HK-2 (cell line): ENCODE results near the gene SLC4A1AP.
A peak's percentile ranks its signal among the peaks of the same experiment; 100 is the strongest.

Experiments used
- DNase-seq: peaks from one replicate; pipeline ENCODE4 v3.0.0-alpha.2; 2018; ENCODE audit not compliant: unreplicated experiment

The SLC4A1AP gene

GRCh38 chr2:27721335-27721734 is 57.6 kb downstream of the SLC4A1AP start:
- DNase-seq: peak; percentile 59

DNA sequence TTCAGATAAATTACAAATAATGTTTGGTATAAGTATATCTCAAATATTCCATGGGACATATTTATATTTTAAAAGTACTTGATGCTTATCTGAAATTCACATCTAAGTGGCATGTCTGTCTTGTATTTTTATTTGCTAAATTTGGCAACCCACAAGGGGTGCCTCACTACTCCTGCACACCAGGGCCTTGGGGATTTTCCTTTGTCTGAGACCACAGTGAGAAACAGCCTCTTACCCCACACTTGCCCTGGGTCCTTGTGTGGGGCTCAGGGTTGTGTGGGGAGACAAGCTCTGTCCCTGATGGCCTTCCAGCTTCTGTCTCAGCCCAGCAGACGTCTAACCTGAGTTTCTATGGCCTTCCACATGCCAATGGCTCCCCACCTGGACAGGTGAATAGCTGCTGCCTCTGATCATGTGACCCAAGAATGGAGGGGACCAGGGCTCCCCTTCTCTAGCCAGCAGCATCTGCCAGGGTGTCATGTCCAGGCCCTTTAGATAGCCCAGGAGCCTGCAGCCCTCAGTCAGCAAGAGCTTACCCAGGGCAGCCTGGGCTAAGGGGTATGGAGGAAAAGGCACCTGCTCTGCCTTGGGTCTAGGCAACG is 58.3 kb downstream of the SLC4A1AP start:
- no peak for DNase-seq

GRCh38 chr2:27723372-27724144 is 59.9 kb downstream of the SLC4A1AP start:
- DNase-seq: peak; percentile 53

DNA sequence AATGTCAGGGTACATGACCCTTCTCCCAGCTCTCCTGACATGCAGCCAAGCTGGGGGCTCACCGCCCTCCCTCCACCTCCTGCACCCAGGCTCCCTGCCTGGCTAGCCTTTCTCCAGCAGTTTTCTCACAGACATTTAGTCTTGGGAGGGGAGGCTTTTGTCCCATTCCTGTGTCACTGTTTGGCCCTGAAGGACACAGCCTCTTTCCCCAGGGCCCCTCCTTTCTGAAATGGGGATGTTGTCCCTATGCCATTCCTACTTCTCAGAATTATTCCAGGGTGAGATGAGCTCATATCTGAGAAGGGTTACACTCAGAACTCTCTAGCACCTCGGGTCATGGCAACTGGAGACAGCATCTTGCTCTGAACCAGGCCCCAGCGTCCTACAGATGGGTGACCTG is 60.5 kb downstream of the SLC4A1AP start:
- no peak for DNase-seq

DNA sequence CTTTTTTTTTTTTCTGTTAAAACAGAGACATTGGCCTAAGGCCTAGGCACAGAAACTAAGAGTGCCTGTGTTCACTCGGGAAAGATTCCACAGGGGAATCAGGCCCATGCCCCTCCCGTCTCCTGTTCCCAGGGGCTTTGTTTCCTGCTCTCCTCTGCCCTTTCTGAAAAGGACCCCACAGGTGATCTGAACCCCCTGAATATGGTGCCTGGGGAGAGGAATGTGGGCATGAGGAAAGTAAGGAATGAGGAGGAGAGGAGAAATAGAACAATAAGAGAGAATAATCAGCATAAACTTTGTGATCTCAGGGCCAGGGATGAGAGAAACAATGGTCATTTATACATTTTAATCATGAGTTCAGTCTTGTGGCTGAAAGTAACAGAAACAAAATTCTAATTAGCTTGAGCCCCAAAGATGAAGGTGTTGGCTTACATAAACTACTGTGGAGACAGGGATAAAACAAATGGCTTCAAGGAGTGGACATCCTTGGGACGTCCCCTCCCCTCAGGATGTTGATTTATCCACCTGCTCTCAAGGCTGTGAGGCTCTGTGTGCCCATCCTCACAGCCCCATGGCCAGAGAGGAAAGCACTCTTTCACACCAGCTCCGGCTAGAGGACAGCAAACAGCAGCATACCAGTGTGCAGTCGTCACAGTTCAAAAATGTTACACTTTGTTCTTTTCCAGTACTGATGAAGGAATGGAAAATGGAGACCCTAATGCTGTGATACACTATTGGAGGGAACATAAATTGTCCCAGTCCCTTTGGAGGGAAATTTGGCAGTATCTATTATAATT is 61.4 kb downstream of the SLC4A1AP start:
- DNase-seq: no peak

- DNase-seq: no peak
These were observed 63.6 kb downstream of the SLC4A1AP start for GRCh38 chr2:27727257-27727656.

DNA sequence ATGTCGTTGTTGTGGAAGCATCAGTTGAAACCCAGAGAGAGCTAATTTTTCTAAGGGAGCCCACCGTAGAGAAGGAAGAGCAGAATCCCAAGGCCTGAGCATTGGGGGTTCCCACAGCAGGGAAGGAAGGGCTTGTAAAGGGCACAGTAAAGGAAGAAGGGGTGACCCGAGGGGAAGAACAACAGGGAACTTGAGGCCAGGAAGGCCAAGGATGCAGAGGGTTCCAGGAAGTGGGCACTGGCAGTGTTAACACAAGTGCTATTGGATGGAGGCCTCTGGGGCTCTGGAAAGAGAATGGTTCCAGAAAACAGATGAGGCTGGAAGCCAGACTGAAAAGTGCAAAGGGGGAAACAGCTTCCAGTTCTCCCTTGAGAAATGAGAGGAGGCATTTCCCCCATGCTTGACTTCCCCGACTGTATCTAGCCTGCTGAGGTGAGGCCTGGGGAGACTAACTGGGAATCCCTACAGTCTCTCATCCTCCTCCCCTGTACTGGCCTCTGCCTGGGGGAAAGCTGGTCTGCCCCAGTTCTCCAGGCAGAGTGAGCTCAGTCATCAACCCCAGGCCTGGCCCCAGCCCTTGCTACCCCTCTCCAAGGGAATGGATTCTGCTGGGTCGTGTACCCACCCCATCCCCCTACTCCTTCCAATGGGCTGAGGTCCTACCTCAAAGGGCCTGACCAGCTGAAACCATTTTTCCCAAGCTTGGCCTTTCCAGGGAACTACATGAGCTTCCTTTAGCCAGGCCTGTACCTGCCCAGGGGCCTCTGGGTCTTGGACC is 64.6 kb downstream of the SLC4A1AP start:
- no peak for DNase-seq

GRCh38 chr2:27729198-27729597 is 65.5 kb downstream of the SLC4A1AP start:
- no peak for DNase-seq

- DNase-seq: no peak
These were observed 65.9 kb downstream of the SLC4A1AP start for GRCh38 chr2:27729614-27730013.

- DNase-seq: no peak
These were observed 66.6 kb downstream of the SLC4A1AP start for GRCh38 chr2:27730261-27730662.

GRCh38 chr2:27730980-27731691 is 67.4 kb downstream of the SLC4A1AP start:
- no peak for DNase-seq

GRCh38 chr2:27734305-27734704 is 70.6 kb downstream of the SLC4A1AP start:
- DNase-seq: no peak

- peak; percentile 49 for DNase-seq
These were observed 71.7 kb downstream of the SLC4A1AP start for GRCh38 chr2:27735263-27735904.

GRCh38 chr2:27736031-27736889 is 72.6 kb downstream of the SLC4A1AP start:
- no peak for DNase-seq

GRCh38 chr2:27736890-27737204 is 73.2 kb downstream of the SLC4A1AP start:
- DNase-seq: no peak

- no peak for DNase-seq
These were observed 74.1 kb downstream of the SLC4A1AP start for GRCh38 chr2:27737676-27738348.

DNA sequence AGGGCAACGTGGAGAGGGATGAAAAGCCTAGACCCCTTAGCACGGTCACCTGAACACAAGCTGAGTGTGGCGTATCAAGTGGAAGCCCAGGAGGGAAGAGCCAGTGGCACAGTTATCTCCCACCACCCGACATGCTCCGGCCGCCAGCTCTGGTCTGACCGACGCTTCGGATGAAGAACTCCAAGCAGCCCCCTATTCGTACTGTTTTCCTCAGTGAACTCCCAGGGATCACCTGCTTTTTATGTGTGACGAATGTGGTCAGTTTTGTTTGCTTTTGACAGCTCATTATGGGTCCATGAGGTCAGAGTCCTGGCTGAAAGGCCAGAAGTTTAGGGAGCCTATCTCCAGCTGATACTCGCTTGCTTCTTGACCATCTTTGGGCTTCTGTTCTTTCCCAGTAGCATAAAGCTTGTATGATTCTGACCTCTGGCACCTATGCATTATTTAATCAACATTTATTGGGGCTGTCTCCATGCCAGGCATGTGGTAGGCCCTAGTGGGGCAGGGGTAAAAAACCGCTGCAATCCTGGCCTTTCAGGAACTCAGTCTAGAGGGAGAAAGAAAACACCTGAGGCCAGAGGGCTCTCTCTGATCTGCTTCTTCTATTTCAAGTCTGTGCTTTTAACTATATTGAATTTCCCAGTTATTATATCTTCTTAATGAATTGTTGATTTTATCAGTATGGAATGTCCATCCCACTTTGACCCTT is 74.8 kb downstream of the SLC4A1AP start:
- no peak for DNase-seq

GRCh38 chr2:27739058-27739373 is 75.3 kb downstream of the SLC4A1AP start:
- DNase-seq: no peak

GRCh38 chr2:27741673-27742072 is 78.0 kb downstream of the SLC4A1AP start:
- no peak for DNase-seq
